K562 (cell line): Measurements from ENCODE around the gene UMAD1. TPM values are rescaled to one million over a fixed set of nuclear protein-coding genes. Genes with fewer than 3 reads are reported as not detected.

ENCODE experiments used
- CREM ChIP-seq: IDR thresholded peaks from 2 replicates; pipeline ENCODE4 v1.6.1; 2014; ENCODE audit warnings: antibody characterized with exemption, low read depth
- CXXC5 ChIP-seq: fragments of 250-450 bp; sonication (Bioruptor Pico); IDR thresholded peaks from 2 replicates; pipeline ENCODE4 v1.8.0; 2022; ENCODE audit warnings: inconsistent platforms, mild to moderate bottlenecking, moderate library complexity
- HIVEP1 ChIP-seq: fragments of 250-450 bp; sonication (Bioruptor Pico); IDR thresholded peaks from 2 replicates; pipeline ENCODE4 v1.4.0; 2020; ENCODE audit warnings: mild to moderate bottlenecking
- HNRNPL ChIP-seq: fragments of 200-400 bp; formaldehyde crosslinking; IDR thresholded peaks from 2 replicates; pipeline ENCODE4 v1.6.1; 2017; ENCODE audit warnings: low read depth, mild to moderate bottlenecking, low read length
- MCM2 ChIP-seq: fragments of 450-650 bp; IDR thresholded peaks from 2 replicates; pipeline ENCODE4 v1.6.1; 2017; ENCODE audit warnings: low read depth, mild to moderate bottlenecking
- NELFE ChIP-seq: IDR thresholded peaks from 2 replicates; pipeline ENCODE4 v1.6.1; 2011; ENCODE audit warnings: mild to moderate bottlenecking; ENCODE audit not compliant: insufficient read depth, insufficient read length
- PHTF2 ChIP-seq: fragments of 250-450 bp; sonication (Bioruptor Pico); IDR thresholded peaks from 2 replicates; pipeline ENCODE4 v1.5.0; 2021; ENCODE audit warnings: mild to moderate bottlenecking
- SAFB ChIP-seq: fragments of 200-400 bp; formaldehyde crosslinking; IDR thresholded peaks from 2 replicates; pipeline ENCODE4 v1.6.1; 2017; ENCODE audit warnings: low read depth, low read length, borderline replicate concordance
- SMARCA5 ChIP-seq: fragments of 450-650 bp; IDR thresholded peaks from 2 replicates; pipeline ENCODE4 v1.6.1; 2016
- TBL1XR1 ChIP-seq, 2 experiments: IDR thresholded peaks; 2 replicates each; pipeline ENCODE4 v1.6.1; 2012; ENCODE audit warnings: improper control_type of control experiment in 2 of 2, low read length in 2 of 2, mild to moderate bottlenecking in 1 of 2
- TCFL5 ChIP-seq: fragments of 250-450 bp; sonication (Bioruptor Pico); conservative IDR thresholded peaks from 2 replicates; pipeline ENCODE4 v1.6.1; 2021; ENCODE audit warnings: mild to moderate bottlenecking, moderate library complexity, matching md5 sums
- TEAD4 ChIP-seq, 2 experiments: sonication (generic) in 1 of 2; formaldehyde crosslinking in 1 of 2; IDR thresholded peaks; 2 replicates each; pipeline versions ENCODE4 v1.6.1 to v1.8.0; 2012 to 2022; ENCODE audit warnings: borderline replicate concordance in 1 of 2, inconsistent platforms in 1 of 2, low read length in 1 of 2, mild to moderate bottlenecking in 1 of 2, missing genetic modification reagents in 1 of 2
- UBTF ChIP-seq, 2 experiments: IDR thresholded peaks; 2 replicates each; pipeline ENCODE4 v1.6.1; 2012; ENCODE audit warnings: improper control_type of control experiment in 2 of 2, low read depth in 2 of 2, low read length in 2 of 2, borderline replicate concordance in 1 of 2
- ZFP30 ChIP-seq: fragments of 250-450 bp; sonication (Bioruptor Pico); IDR thresholded peaks from 2 replicates; pipeline ENCODE4 v1.8.0; 2022; ENCODE audit warnings: moderate library complexity, mild to moderate bottlenecking, inconsistent platforms, borderline replicate concordance
- ZNF561 ChIP-seq: fragments of 450-650 bp; formaldehyde crosslinking; conservative IDR thresholded peaks from 2 replicates; pipeline ENCODE4 v1.4.0; 2020; ENCODE audit warnings: mild to moderate bottlenecking, moderate library complexity
- ZNF586 ChIP-seq: fragments of 450-650 bp; formaldehyde crosslinking; conservative IDR thresholded peaks from 2 replicates; pipeline ENCODE4 v1.4.0; 2020; ENCODE audit warnings: mild to moderate bottlenecking, moderate library complexity
- ZNF717 ChIP-seq: fragments of 250-450 bp; sonication (Bioruptor Pico); IDR thresholded peaks from 2 replicates; pipeline ENCODE4 v1.5.0; 2021
- ZNF766 ChIP-seq: fragments of 200-800 bp; sonication (Bioruptor generic); conservative IDR thresholded peaks from 2 replicates; pipeline ENCODE4 v1.6.1; 2016; ENCODE audit warnings: missing genetic modification characterization, missing compliant biosample characterization
- polyA plus RNA-seq, 8 experiments: library from polyadenylated mRNA; depleted of rRNA in 4 of 8; stranded (reverse) in 5 of 8; unstranded in 3 of 8; fragments of >200 nt; fragmentation: Nextera tagmentation in 2 of 8; fragmentation: Illumina TruSeq in 1 of 8; extraction: Ambion mirVana in 2 of 8; extraction: Trizol in 1 of 8; gene quantifications; 2 replicates each; pipeline versions ENCODE4 v1.2.1 to v1.2.3, GENCODE V29; 2011 to 2014; ENCODE audit warnings: inconsistent platforms in 1 of 8, missing spikeins in 1 of 8
- total RNA-seq, 7 experiments: library from RNA; depleted of rRNA in 6 of 7; stranded (reverse); fragments of >200 nt in 6 of 7; fragmentation: Illumina TruSeq in 2 of 7; extraction: Trizol in 2 of 7; gene quantifications; 2 replicates each; pipeline versions ENCODE4 v1.2.1 to v1.2.3, GENCODE V29; 2011 to 2021; ENCODE audit warnings: low replicate concordance in 1 of 7
- TF ChIP-seq, protein P1 (sequence below): conservative IDR thresholded peaks from 2 replicates; pipeline ENCODE4 v1.6.1; 2011; ENCODE audit warnings: low read depth, mild to moderate bottlenecking, low read length; ENCODE audit not compliant: control insufficient read depth

UMAD1 gene
- total and polyA plus RNA-seq, 9 of the 15 experiments (the other 6 are each of a cell fraction or from before 2014, with no cell fraction given) = 9.0 to 26.7 (median 13.3) TPM

DNA sequence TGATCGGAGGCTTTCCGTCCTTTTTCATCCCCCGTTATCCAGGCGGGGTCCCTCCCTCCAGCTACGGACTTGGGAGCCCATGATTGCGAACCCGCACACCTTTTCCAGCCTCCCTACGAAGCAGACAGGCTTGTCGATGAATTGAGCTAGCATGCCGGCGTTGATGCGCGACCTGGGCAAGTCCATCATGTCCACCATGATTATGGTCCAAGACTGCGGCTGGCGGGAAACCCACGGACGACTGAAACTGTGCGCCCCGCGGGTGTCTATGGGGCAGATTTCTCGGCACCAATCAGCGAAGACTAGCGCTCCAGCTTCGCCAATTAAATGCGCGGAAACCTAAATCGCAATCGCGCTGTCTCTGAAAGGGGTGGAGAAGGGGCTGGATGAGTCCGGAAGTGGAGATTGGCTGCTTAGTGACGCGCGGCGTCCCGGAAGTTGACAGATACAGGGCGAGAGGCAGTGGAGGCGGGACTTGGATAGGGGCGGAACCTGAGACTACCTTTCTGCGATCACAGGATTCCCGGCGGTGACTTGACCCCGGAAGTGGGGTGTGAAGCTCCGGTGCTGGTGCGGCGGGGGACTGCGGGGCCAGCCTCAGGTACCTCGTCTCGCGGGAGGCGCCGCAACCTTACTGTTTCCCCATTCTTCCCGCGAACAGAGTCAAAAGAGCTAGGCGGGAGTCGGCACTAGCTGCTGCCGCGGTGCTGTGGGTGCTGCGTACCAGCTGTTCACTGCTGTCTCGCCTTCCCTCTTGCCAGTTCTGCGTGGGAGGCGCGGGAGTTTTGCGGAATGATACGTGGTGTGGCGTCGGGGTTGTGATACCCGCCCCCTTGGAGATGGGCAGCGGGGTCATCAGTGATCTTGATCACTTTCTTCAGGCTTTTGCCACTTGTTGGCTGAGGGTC is at the start of gene UMAD1 (continued):
- TF ChIP-seq TEAD4 (IDR thresholded peaks at IDR 0.05; ENCODE audit: low read length) (peak; percentile 52), TEAD4 (CRISPR knock-in tag; IDR thresholded peaks at IDR 0.05; ENCODE audit: borderline replicate concordance) (no peak), MCM2 (no peak), CXXC5 (CRISPR knock-in tag) (peak; percentile 96), ZNF561 (CRISPR knock-in tag) (no peak), SMARCA5 (no peak), ZNF766 (CRISPR knock-in tag) (no peak), ZFP30 (CRISPR knock-in tag) (no peak), TBL1XR1 (IDR thresholded peaks at IDR 0.05; ENCODE audit: low read length in 2 of 2) (peak in 1 of 2 experiments; percentile 21; a peak in 2 of 4 replicates), ZNF717 (CRISPR knock-in tag) (no peak), ZNF586 (CRISPR knock-in tag) (no peak), CREM (peak; percentile 82), SAFB (no peak), HIVEP1 (CRISPR knock-in tag) (0 out of 2 replicates have a peak, but pooled peaks have one; percentile 6), HNRNPL (no peak), NELFE (no peak), UBTF (IDR thresholded peaks at IDR 0.05; ENCODE audit: borderline replicate concordance in 1 of 2, low read depth in 2 of 2, low read length in 2 of 2) (no peak), PHTF2 (no peak), TCFL5 (CRISPR knock-in tag) (no peak)
- TF ChIP-seq, protein P1, sequence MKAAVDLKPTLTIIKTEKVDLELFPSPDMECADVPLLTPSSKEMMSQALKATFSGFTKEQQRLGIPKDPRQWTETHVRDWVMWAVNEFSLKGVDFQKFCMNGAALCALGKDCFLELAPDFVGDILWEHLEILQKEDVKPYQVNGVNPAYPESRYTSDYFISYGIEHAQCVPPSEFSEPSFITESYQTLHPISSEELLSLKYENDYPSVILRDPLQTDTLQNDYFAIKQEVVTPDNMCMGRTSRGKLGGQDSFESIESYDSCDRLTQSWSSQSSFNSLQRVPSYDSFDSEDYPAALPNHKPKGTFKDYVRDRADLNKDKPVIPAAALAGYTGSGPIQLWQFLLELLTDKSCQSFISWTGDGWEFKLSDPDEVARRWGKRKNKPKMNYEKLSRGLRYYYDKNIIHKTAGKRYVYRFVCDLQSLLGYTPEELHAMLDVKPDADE = peak; percentile 73; the same call in 1 of the 2 replicates
